GM21381 (cell line): ENCODE data around the gene NOB1.
"Not testable (repeated sequence)": the region's sequence is repeated elsewhere in the genome, so short reads cannot be mapped to it uniquely, and the experiment has no call there.

Experiments used
- ATAC-seq: cut with Tn5 transposase; IDR thresholded peaks from one replicate; pipeline ENCODE4 v1.9.1; 2021; ENCODE audit warnings: mild to moderate bottlenecking, moderate library complexity; ENCODE audit not compliant: unreplicated experiment

Gene NOB1

DNA sequence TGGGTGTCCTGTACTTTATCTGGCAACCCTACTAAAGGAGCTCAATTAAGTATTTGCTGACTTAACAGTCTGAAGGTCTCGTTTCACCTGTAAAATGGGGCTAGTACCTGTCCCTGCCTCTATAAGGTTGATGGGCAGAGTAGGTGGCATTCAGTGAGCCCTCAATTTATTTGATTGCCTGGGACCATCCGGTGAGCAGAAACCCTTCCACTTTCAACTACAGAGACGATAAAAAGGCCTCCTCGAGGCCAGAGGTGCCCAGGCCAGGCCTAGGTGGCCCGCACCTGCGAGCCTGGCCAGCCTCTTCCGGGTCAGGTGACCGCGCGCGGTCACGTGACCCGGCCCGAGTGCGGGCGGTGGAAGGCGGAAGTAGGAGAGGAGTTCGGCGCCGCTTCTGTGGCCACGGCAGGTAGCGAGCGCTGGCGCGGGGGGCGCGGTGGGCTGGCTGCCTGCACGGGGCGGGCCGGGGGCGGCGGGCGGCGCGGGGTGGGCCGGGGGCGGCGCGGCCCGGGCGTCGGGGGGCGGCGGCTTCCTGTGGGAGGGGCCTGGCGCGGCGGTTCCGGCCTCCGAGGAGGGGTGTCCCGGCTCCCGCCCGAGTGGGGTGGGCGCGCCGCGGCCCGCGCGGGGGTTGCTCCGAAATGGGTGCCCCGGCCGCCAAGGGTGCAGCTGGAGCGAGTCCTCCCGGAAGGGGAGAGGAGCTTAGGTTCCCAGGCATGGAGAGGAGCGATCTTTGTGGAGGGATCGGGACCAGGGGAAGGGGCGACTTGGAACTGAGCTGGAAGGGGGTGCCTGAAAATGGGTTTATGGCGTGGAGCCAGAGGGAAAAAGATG is 7.5 kb upstream of the NOB1 start, which contains the start of gene WWP2:
Gene WWP2 (plus strand): TSS at position 350 of the 831 bp plus-strand sequence. CDS start 24,679 bp downstream, outside the sequence.
- peak; percentile 85 for ATAC-seq

GRCh38 chr16:69757375-69757774 is 2.6 kb upstream of the NOB1 start:
- ATAC-seq = not testable (repeated sequence)

- ATAC-seq = no peak
Measured at GRCh38 chr16:69756705-69757104, 2.0 kb upstream of the NOB1 start.

DNA sequence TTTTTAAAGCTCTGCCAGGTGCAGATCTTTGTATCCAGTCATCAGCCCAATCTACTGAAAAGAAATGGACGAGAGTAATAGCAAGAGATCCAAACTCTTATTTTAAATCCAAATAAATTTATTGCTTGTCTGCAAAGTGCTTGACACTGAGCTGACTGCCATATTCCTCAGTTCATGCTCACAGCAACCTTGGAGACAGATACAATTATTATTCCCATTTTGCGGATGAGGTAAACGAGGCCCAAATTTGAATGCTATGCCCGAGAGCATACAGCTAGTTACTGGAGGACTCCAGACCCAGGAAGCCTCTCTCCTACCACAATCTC is 620 bp downstream of the NOB1 start:
- ATAC-seq = no peak

- no peak for ATAC-seq
Measured at GRCh38 chr16:69748694-69749345, 5.9 kb downstream of the NOB1 start.

- ATAC-seq = no peak
Measured at GRCh38 chr16:69747115-69747514, 7.6 kb downstream of the NOB1 start.

DNA sequence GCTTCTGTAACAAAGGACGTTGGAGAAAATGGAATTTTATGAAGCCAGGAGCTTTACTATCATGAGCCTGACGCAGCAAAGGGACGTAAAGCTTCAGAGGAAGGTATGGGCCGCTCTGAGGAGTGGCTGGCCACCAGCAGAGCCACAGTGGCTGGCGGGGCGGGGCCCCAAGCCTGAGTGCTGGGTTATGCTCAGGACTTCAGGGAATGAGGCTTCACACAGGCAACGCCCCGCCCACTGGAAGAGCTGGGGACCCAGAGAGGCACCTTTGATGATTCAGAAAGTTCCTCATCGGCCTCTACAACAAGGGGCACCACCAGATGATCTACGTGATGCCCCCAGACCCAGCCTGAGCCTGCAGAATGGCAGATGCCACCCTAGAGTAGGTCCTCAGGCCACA is 8.8 kb downstream of the NOB1 start:
- ATAC-seq = no peak

- no peak for ATAC-seq
Measured at GRCh38 chr16:69745232-69745612, 9.5 kb downstream of the NOB1 start.

DNA sequence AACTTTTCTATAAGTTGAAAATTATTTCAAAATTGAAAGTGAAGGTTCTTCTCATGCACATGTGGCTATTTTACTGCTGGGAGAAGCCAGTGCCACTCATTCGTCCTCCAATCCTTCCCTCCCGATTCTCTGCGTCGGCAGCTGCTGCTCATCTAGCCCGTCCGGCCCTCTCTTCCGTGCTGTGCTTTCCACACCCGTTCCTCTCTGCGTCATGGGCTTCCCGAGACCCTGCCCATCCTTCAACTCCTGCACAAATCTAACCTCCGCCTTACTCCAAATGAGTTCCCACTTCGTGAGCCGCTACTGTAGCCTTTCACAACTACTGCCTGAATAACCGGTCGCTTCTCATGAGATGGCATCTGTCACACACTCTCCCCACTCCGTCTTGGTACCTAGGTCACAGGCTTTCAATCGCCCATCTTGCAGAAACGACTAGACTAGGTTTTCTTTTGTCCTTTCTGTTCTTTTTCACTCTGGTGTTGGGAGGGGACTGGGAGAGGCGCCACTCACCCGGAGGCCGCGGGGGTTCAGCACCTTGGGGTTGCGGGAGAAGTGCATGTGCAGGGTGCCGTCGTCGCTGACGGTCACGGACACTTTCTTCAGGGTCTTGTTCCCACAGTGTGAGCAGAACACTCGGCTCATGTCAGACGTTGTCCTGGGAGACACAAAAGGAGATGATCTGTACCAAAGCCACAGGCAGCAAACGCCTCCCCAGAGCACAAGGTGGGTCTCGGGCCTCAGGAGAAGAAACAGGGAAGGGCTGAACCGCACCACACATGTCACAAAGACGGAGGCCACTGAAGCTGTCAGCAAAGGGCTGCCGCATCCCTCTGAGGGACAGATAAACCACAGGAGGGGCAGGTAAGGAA is 10.1 kb downstream of the NOB1 start:
- ATAC-seq = no peak

GRCh38 chr16:69741951-69742904 is 12.5 kb downstream of the NOB1 start:
- ATAC-seq = no peak

GRCh38 chr16:69741519-69741918 is 13.2 kb downstream of the NOB1 start:
- ATAC-seq = no peak

DNA sequence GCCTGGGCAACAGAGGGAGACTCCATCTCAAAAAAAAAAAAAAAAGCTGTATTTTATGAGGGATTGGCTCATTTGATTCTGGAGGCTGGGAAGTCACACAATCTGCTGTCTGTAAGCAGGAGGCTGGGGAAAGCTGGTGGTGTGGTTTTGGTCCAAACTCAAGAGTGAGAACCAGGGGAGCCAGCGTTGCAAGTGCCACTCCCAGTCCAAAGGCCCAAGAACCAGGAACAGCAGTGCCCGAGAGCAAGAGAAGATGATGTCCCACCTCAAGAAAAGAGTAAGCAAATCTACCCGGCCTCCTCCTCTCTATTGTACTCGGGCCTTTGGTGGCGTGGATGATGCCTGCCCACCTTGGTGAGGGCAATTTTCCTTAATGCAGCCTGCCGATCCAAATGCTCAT is 22.6 kb downstream of the NOB1 start:
- no peak for ATAC-seq

DNA sequence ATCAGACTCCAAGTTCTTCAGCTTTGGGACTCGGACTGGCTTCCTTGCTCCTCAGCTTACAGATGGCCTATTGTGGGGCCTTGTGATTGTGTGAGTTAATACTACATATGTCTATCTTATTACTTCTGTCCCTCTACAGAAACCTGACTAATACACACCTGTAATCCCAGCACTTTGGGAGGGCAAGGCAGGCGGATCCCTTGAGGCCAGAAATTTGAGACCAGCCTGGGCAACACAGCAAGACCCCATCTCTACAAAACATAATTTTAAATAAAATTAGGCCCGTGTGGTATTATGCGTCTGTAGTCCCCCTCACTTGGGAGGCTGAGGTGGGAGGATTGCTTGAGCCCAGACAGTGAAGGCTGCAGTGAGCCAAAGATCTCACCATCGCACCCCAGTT is 23.4 kb downstream of the NOB1 start:
- ATAC-seq = not testable (repeated sequence)

- not testable (repeated sequence) for ATAC-seq
Measured at GRCh38 chr16:69729030-69729429, 25.7 kb downstream of the NOB1 start.

DNA sequence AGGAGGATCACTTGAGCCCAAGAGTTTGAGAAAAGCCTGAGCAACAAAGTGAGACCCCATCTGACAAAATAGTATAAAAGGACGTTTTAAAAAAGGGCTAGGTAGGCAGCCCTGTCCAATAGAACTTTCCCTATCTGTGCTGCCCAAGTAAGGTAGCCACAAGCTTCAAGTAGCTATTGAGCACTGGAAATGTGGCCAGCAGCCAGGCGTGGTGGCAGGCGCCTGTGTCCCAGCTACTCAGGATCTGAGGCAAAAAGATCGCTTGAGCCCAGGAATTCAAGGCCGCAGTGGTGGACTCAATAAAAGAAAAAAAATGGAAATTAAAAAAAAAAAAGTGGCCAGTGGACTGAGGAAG is 26.8 kb downstream of the NOB1 start:
- ATAC-seq = no peak

- ATAC-seq = peak; percentile 98
Measured at GRCh38 chr16:69726313-69727060, 28.2 kb downstream of the NOB1 start, which contains the start of gene NQO1. TSS of gene NQO1 (minus strand) at chr16:69726560. CDS start at chr16:69726439, 121 bp downstream.

- no peak for ATAC-seq
Measured at GRCh38 chr16:69725480-69726312, 29.0 kb downstream of the NOB1 start.

- no peak for ATAC-seq
Measured at GRCh38 chr16:69724981-69725479, 29.7 kb downstream of the NOB1 start.
